GM12875 (cell line): ENCODE measurements around the gene SERPINB6.

Source experiments
- H3K4me3 ChIP-seq: one replicate; pipeline ENCODE4 v1.5.1; 2011; ENCODE audit warnings: low read depth, low read length, control low read depth
- TF ChIP-seq, protein P1 (sequence below): IDR thresholded peaks from 2 replicates; pipeline ENCODE4 v1.5.1; 2011; ENCODE audit warnings: low read depth, mild to moderate bottlenecking, control low read depth, inconsistent platforms, low read length, moderate library complexity, borderline replicate concordance; ENCODE audit not compliant: insufficient read depth

The SERPINB6 gene

DNA sequence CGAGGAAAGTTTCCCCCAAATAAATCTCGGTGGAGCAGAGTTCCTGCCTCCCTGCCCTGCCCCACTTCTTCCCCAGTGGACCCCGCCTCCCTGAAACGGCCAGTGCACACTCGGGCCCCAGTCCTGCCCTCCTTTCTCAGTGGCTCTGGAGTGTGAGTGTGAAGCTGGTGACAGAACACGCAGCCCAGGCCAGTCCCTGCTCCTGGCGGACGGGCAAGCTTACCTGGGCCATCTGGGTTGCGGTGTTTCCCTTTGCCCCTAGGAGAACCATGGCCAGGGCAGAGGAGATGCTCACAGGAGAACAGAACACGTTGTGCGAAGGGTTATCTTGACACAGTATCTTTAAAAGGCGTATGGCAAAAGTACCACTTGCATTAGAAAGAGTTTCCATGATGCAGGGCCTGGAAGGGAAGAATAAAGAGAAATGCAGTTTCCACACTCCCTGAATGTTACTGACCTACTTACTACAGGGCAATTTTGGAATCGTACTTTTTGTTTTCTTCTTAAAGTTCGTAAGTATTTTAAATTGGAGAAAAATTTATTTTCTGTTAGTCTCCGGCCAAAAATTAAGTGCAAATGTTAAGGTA is 71.1 kb downstream of the SERPINB6 start:
- TF ChIP-seq, protein P1, sequence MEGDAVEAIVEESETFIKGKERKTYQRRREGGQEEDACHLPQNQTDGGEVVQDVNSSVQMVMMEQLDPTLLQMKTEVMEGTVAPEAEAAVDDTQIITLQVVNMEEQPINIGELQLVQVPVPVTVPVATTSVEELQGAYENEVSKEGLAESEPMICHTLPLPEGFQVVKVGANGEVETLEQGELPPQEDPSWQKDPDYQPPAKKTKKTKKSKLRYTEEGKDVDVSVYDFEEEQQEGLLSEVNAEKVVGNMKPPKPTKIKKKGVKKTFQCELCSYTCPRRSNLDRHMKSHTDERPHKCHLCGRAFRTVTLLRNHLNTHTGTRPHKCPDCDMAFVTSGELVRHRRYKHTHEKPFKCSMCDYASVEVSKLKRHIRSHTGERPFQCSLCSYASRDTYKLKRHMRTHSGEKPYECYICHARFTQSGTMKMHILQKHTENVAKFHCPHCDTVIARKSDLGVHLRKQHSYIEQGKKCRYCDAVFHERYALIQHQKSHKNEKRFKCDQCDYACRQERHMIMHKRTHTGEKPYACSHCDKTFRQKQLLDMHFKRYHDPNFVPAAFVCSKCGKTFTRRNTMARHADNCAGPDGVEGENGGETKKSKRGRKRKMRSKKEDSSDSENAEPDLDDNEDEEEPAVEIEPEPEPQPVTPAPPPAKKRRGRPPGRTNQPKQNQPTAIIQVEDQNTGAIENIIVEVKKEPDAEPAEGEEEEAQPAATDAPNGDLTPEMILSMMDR, result no peak
- H3K4me3 ChIP-seq, result no peak overlapping the region

DNA sequence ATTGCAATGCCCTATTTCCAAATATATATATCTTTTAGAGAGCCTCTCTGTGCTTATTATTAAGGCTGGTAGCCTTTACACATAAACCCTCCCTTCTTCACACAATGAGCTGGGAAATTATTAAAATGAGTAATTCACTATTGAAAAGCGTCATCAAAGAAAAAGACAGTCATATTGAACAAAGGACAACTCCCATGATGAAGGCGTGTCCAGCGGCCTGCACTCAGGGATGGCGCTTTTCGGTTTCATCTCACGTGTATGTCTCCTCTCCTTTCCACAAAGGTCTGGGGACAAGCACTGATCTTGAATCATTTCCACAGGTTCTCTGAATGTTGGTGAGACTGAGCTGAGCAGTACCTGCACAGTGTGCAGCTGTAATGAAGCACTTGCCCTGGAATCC is 71.8 kb downstream of the SERPINB6 start:
- H3K4me3 ChIP-seq, result no peak overlapping the region
- TF ChIP-seq, protein P1, result no peak
